ENCODE measurements around the gene ABCC8.

GRCh38 chr11:17393472-17393871, 83.2 kb downstream of the ABCC8 start:
- no peak for TF ChIP-seq HDAC2 (IDR thresholded peaks at IDR 0.05; ENCODE audit: borderline replicate concordance in 1 of 2, low read depth in 2 of 2, low read length in 2 of 2)
- no peak for TF ChIP-seq POLR2AphosphoS5 (IDR thresholded peaks at IDR 0.05; ENCODE audit: low read depth, low read length)
- TF ChIP-seq NRF1 (IDR thresholded peaks at IDR 0.05; ENCODE audit: low read depth, low read length) = no peak
- no peak for TF ChIP-seq RFX5 (IDR thresholded peaks at IDR 0.05; ENCODE audit: borderline replicate concordance, low read depth, low read length)
- TF ChIP-seq CEBPB (IDR thresholded peaks at IDR 0.05; ENCODE audit: low read depth, low read length) = no peak
- no peak for TF ChIP-seq RNF2 (IDR thresholded peaks at IDR 0.05; ENCODE audit: borderline replicate concordance, low read depth, low read length, missing control alignments, poor library complexity, severe bottlenecking)
- no peak for TF ChIP-seq CTCF (IDR thresholded peaks at IDR 0.05; ENCODE audit: control extremely low read depth in 1 of 3, insufficient read depth in 1 of 3, low read depth in 1 of 3, low read length in 3 of 3)
- no peak for TF ChIP-seq EZH2 (IDR thresholded peaks at IDR 0.05; ENCODE audit: low read depth, low read length, severe bottlenecking)
- no peak for TF ChIP-seq HDAC6 (IDR thresholded peaks at IDR 0.05; ENCODE audit: low read depth, low read length)
